Fibroblast of mammary gland (primary cell): Measurements from ENCODE around the gene ARHGEF1.

Source experiments
- DNase-seq: peaks from one replicate; pipeline ENCODE4 v3.0.0-alpha.2; 2010; ENCODE audit warnings: low read depth
- H3K4me3 ChIP-seq: 2 replicates; pipeline ENCODE4 v1.5.1; 2011; ENCODE audit warnings: low read depth, mild to moderate bottlenecking, low read length, moderate library complexity; ENCODE audit not compliant: control insufficient read depth
- CTCF ChIP-seq: conservative IDR thresholded peaks from 2 replicates; pipeline ENCODE4 v1.5.1; 2011; ENCODE audit warnings: low read depth, low read length, inconsistent platforms; ENCODE audit not compliant: control insufficient read depth, insufficient read depth

Gene ARHGEF1

GRCh38 chr19:41920882-41921576, 38.0 kb downstream of the ARHGEF1 start:
- DNase-seq: no peak
- TF ChIP-seq CTCF: no peak
- no peak overlapping the region for H3K4me3 ChIP-seq

DNA sequence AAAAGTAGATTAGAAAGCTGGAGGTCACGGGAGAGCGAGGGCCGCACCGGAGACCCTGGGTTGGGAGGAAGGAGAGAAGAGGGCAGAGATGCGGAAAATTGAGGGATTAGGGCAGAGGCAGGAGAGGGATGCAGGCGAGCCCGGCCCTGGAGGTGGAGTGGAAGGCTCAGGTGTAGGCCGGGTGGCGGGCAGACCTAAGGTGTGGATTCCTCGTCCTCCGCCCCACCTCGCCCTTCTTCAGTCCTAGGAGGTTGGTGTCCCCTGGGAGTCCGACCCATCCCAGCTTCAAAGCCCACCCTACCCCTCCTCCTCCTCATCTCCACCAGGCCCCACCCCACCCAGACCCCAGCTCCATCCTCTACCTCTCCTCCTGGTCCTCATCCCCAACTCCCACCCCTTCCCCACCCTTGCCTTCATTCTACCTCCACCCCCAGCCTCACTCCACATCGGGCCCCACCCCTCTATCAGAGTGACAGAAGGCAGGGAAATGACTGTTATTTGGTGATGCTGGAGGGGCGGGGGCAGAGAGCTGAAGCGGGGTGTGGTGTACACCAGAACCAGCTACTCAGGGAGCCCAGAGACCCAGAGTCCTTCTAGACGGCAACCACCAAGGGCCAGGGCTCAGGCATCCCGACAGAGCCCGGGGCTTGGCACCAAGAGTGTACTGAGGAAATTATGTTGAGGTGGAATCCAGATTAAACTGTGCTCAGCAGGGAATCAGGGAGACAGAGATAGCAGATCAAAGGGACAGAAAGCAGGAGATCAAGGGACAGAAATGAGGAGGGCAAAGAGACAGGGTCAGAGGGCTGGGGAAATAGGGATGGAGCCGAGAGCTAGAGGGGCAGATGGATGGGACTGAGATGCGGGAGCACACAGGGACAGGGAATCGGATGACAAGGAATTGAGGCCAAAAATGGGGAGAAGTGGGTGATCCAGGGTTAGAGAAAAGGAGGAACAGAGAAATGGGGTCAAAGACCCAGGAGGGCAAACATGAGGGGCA, 38.9 kb downstream of the ARHGEF1 start:
- no peak overlapping the region for H3K4me3 ChIP-seq
- TF ChIP-seq CTCF: no peak
- no peak for DNase-seq

DNA sequence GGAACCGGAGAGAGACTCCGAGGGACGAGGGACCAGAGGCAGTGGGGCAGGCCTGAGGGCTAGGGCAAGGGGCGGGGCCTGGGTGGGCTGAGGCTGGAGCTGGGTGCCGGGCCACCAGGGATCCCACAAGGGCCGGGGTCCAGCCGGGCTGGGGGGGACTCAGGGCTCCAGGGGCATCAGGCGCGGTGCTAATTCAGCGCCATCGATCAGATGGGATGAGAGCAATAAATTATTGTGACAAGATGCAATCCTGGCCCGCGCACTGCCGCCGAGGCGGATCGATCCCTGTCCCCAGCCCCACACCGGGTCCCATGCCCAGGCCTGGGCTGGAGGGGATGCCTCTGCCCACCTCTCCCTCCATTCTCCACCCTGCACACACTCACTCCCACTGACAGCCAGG, 39.6 kb downstream of the ARHGEF1 start:
- no peak overlapping the region for H3K4me3 ChIP-seq
- TF ChIP-seq CTCF: no peak
- DNase-seq: no peak

GRCh38 chr19:41923045-41923788, 40.2 kb downstream of the ARHGEF1 start:
- H3K4me3 ChIP-seq: no peak overlapping the region
- TF ChIP-seq CTCF: no peak
- DNase-seq: no peak

- no peak for TF ChIP-seq CTCF
- no peak overlapping the region for H3K4me3 ChIP-seq
- DNase-seq: no peak
These were observed 41.5 kb downstream of the ARHGEF1 start for GRCh38 chr19:41924151-41925145.
